Fibroblast of pulmonary artery (primary cell): ENCODE results near the gene CDC25A.

Experiments
- DNase-seq: peaks from one replicate; pipeline ENCODE4 v3.0.0-alpha.2; 2010; ENCODE audit warnings: low read depth
- H3K4me3 ChIP-seq: replicated peaks from 2 replicates; pipeline ENCODE4 v1.5.1; 2011; ENCODE audit warnings: low read depth, mild to moderate bottlenecking, control low read depth, low read length, moderate library complexity
- CTCF ChIP-seq: IDR thresholded peaks from 2 replicates; pipeline ENCODE4 v1.5.1; 2011; ENCODE audit warnings: mild to moderate bottlenecking, control low read depth, low read length, inconsistent platforms; ENCODE audit errors: missing control alignments

CDC25A gene

GRCh38 chr3:48187301-48187578 is 977 bp downstream of the CDC25A start:
- peak overlapping the region; percentile 79 for H3K4me3 ChIP-seq
- no peak for TF ChIP-seq CTCF
- no peak for DNase-seq

GRCh38 chr3:48186631-48187300 is 1.5 kb downstream of the CDC25A start:
- H3K4me3 ChIP-seq = peak overlapping the region; percentile 79
- peak; percentile 33 for DNase-seq

GRCh38 chr3:48185129-48185528 is 3.1 kb downstream of the CDC25A start:
- DNase-seq = no peak
- TF ChIP-seq CTCF = no peak
- H3K4me3 ChIP-seq = no peak overlapping the region

More at GRCh38 chr3:48186631-48187300, 1.5 kb downstream of the CDC25A start:
- no peak for TF ChIP-seq CTCF

- no peak overlapping the region for H3K4me3 ChIP-seq
- no peak for DNase-seq
- TF ChIP-seq CTCF = no peak
Observed at GRCh38 chr3:48184299-48184698, 3.9 kb downstream of the CDC25A start.

GRCh38 chr3:48180531-48181253 is 7.5 kb downstream of the CDC25A start:
- H3K4me3 ChIP-seq = no peak overlapping the region
- no peak for DNase-seq
- no peak for TF ChIP-seq CTCF

- no peak for TF ChIP-seq CTCF
- no peak overlapping the region for H3K4me3 ChIP-seq
- no peak for DNase-seq
Observed at GRCh38 chr3:48180021-48180420, 8.2 kb downstream of the CDC25A start.

GRCh38 chr3:48178072-48178471 is 10.1 kb downstream of the CDC25A start:
- DNase-seq = no peak
- TF ChIP-seq CTCF = no peak
- no peak overlapping the region for H3K4me3 ChIP-seq
